Prostate gland (tissue), 2 donors: ENCODE data around the gene SLC7A14.

Experiments
- CTCF ChIP-seq, 4 experiments: fragments of 200-600 bp in 2 of 4; fragments of 450-650 bp in 2 of 4; sonication (generic) in 2 of 4; IDR thresholded peaks; 1 replicate in 3 of 4; 2 replicates in 1 of 4; pipeline ENCODE4 v1.5.1; 2016 to 2019; ENCODE audit warnings: antibody characterized with exemption in 4 of 4, mild to moderate bottlenecking in 2 of 4, moderate library complexity in 2 of 4
- POLR2A ChIP-seq: fragments of 450-650 bp; IDR thresholded peaks from one replicate; pipeline ENCODE4 v1.6.1; 2016; ENCODE audit warnings: antibody characterized with exemption, mild to moderate bottlenecking
- POLR2AphosphoS5 ChIP-seq: sonication (generic); formaldehyde crosslinking; IDR thresholded peaks from one replicate; pipeline ENCODE4 v1.6.1; 2017; ENCODE audit warnings: antibody characterized with exemption

- no peak for TF ChIP-seq CTCF (IDR thresholded peaks at IDR 0.05)
- TF ChIP-seq POLR2AphosphoS5: no peak
- TF ChIP-seq POLR2A: no peak
Observed at GRCh38 chr3:170542704-170543103, 43.2 kb downstream of the SLC7A14 start.
